ENCODE measurements around the gene ANG. TPM values are rescaled to one million over a fixed set of nuclear protein-coding genes. Genes with fewer than 3 reads are reported as not detected.
A peak's percentile ranks its signal among the peaks of the same experiment; 100 is the strongest.
"Not testable (repeated sequence)": the region's sequence is repeated elsewhere in the genome, so short reads cannot be mapped to it uniquely, and the experiment has no call there.

ANG gene
- total RNA-seq (2014; rRNA removed; shearing (Covaris generic)) = 3.9 and 9.2 TPM in 2 replicates

- no peak for DNase-seq (ENCODE audit: low spot score)
These were observed at the start of gene ANG for GRCh38 chr14:20688167-20688839. TSS of gene ANG (plus strand) at chr14:20688764. CDS start at chr14:20693565, 4,801 bp downstream.

GRCh38 chr14:20641591-20641990 is 47.0 kb upstream of the ANG start, which contains the start of gene OR6S1:
TSS of gene OR6S1 (minus strand) at chr14:20641691. CDS start at chr14:20641691, 0 bp downstream.
- DNase-seq (ENCODE audit: low spot score) = no peak

- DNase-seq (ENCODE audit: low spot score) = no peak
These were observed 46.4 kb upstream of the ANG start for GRCh38 chr14:20642182-20642581.

- DNase-seq (ENCODE audit: low spot score) = not testable (repeated sequence)
These were observed 45.8 kb upstream of the ANG start for GRCh38 chr14:20642755-20643154.

- no peak for DNase-seq (ENCODE audit: low spot score)
These were observed 44.0 kb upstream of the ANG start for GRCh38 chr14:20644520-20644919.

- DNase-seq (ENCODE audit: low spot score) = no peak
These were observed 43.1 kb upstream of the ANG start for GRCh38 chr14:20645481-20645880.

- DNase-seq (ENCODE audit: low spot score) = peak; percentile 85
These were observed 35.3 kb upstream of the ANG start for GRCh38 chr14:20652996-20653975.

- no peak for DNase-seq (ENCODE audit: low spot score)
These were observed 32.7 kb upstream of the ANG start for GRCh38 chr14:20655851-20656250.

GRCh38 chr14:20656274-20656673 is 32.3 kb upstream of the ANG start:
- no peak for DNase-seq (ENCODE audit: low spot score)

GRCh38 chr14:20657216-20658211 is 31.1 kb upstream of the ANG start:
- peak; percentile 61 for DNase-seq (ENCODE audit: low spot score)

- no peak for DNase-seq (ENCODE audit: low spot score)
These were observed 30.3 kb upstream of the ANG start for GRCh38 chr14:20658246-20658645.

GRCh38 chr14:20659336-20659735 is 29.2 kb upstream of the ANG start:
- no peak for DNase-seq (ENCODE audit: low spot score)

GRCh38 chr14:20659813-20660395 is 28.7 kb upstream of the ANG start:
- no peak for DNase-seq (ENCODE audit: low spot score)

- no peak for DNase-seq (ENCODE audit: low spot score)
These were observed 27.4 kb upstream of the ANG start for GRCh38 chr14:20661197-20661596.

- DNase-seq (ENCODE audit: low spot score) = peak; percentile 86
These were observed 25.4 kb upstream of the ANG start for GRCh38 chr14:20662968-20663732.

GRCh38 chr14:20666400-20666961 is 22.1 kb upstream of the ANG start:
- not testable (repeated sequence) for DNase-seq (ENCODE audit: low spot score)

GRCh38 chr14:20667957-20668356 is 20.6 kb upstream of the ANG start:
- DNase-seq (ENCODE audit: low spot score) = no peak

- DNase-seq (ENCODE audit: low spot score) = no peak
These were observed 19.6 kb upstream of the ANG start for GRCh38 chr14:20668969-20669368.

GRCh38 chr14:20671597-20672283 is 16.8 kb upstream of the ANG start:
- DNase-seq (ENCODE audit: low spot score) = peak; percentile 67

All from H4 (cell line).